Left lung (tissue), 10 donors: ENCODE measurements around the gene GNAL. TPM values are rescaled to one million over a fixed set of nuclear protein-coding genes. Genes with fewer than 3 reads are reported as not detected.

Experiments used
- ATAC-seq: fragments of 200-7000 bp; cut with Tn5 transposase; one replicate; pipeline ENCODE4 v1.9.1; 2020; ENCODE audit warnings: moderate library complexity
- DNase-seq, 4 donors: peaks; one replicate each; pipeline ENCODE4 v3.0.0-alpha.2; 2013 to 2020
- H3K27ac ChIP-seq, 2 donors: fragments of 200-600 bp; sonication (generic) in 1 of 2; one replicate each; pipeline versions ENCODE4 v1.5.0 to v1.8.0; 2020 to 2021
- H3K27me3 ChIP-seq, 2 donors: fragments of 200-600 bp; sonication (generic) in 1 of 2; one replicate each; pipeline versions ENCODE4 v1.5.0 to v1.8.0; 2020 to 2021
- H3K36me3 ChIP-seq, 2 donors: fragments of 200-600 bp; sonication (generic) in 1 of 2; one replicate each; pipeline versions ENCODE4 v1.5.0 to v1.8.0; 2020 to 2021
- H3K4me1 ChIP-seq, 2 donors: fragments of 200-600 bp; one replicate each; pipeline ENCODE4 v1.8.0; 2021
- H3K4me3 ChIP-seq, 2 donors: fragments of 200-600 bp; sonication (generic) in 1 of 2; one replicate each; pipeline versions ENCODE4 v1.5.0 to v1.8.0; 2020 to 2021; ENCODE audit warnings: mild to moderate bottlenecking in 1 of 2
- H3K9me3 ChIP-seq, 2 donors: fragments of 200-600 bp; sonication (generic) in 1 of 2; one replicate each; pipeline versions ENCODE4 v1.5.0 to v1.8.0; 2020 to 2021
- CTCF ChIP-seq, 2 donors: fragments of 200-600 bp; sonication (generic) in 1 of 2; IDR thresholded peaks; one replicate each; pipeline versions ENCODE4 v1.5.0 to v1.8.0; 2021; ENCODE audit warnings: antibody characterized with exemption in 2 of 2
- intact Hi-C, 2 donors: fragments of 100-400 bp; cut with DNase I; formaldehyde crosslinking; loops; one replicate each; pipeline versions ENCODE4 v1.11.2 to v1.14.2; 2022
- polyA plus RNA-seq, 6 donors: library from polyadenylated mRNA; unstranded; fragments of 120-200 nt; gene quantifications; one replicate each; pipeline ENCODE4 v1.2.1, GENCODE V29; 2013; ENCODE audit not compliant: insufficient read length in 6 of 6
- total RNA-seq, 2 donors: library from RNA; stranded (reverse); fragmentation: NEBNext Ultra II Directional; extraction: Animal tissue kit (Norgen Biotek cat#: 25700); gene quantifications; one replicate each; pipeline ENCODE4 v1.2.1, GENCODE V29; 2021
- donor health status: DM: no; HTN: yes; CAD: no.
- donor health status: DM: no; HTN: no; CAD: no.

Gene GNAL
- total and polyA plus RNA-seq, 8 donors: 1.8 to 5.7 (median 2.8) TPM

GRCh38 chr18:11762429-11762828, 73.4 kb downstream of the GNAL start:
- H3K27me3 ChIP-seq: no peaks in the 10 kb centered on the region
- no peaks in the 10 kb centered on the region for H3K36me3 ChIP-seq
- H3K4me3 ChIP-seq: no peak overlapping the region
- no peak for TF ChIP-seq CTCF (IDR thresholded peaks at IDR 0.05)
- DNase-seq: no peak
- no peak overlapping the region for H3K27ac ChIP-seq
- H3K4me1 ChIP-seq: no peaks in the 10 kb centered on the region
- intact Hi-C loops: no loop called here
- no peak for ATAC-seq
- no peaks in the 10 kb centered on the region for H3K9me3 ChIP-seq

- Histone ChIP-seq H3K4me3 (no peak overlapping the region), H3K9me3 (no peaks in the 10 kb centered on the region), H3K27ac (no peak overlapping the region), H3K4me1 (no peaks in the 10 kb centered on the region), H3K27me3 (no peaks in the 10 kb centered on the region), H3K36me3 (no peaks in the 10 kb centered on the region)
- DNase-seq (no peak), ATAC-seq (no peak)
- intact Hi-C loops: no loop called here
- TF ChIP-seq CTCF (IDR thresholded peaks at IDR 0.05): no peak
Measured at GRCh38 chr18:11767329-11767728, 78.3 kb downstream of the GNAL start.

GRCh38 chr18:11767935-11768334, 78.9 kb downstream of the GNAL start:
- no peaks in the 10 kb centered on the region for H3K27me3 ChIP-seq
- TF ChIP-seq CTCF (IDR thresholded peaks at IDR 0.05): no peak
- no peak overlapping the region for H3K27ac ChIP-seq
- no peaks in the 10 kb centered on the region for H3K4me1 ChIP-seq
- no peaks in the 10 kb centered on the region for H3K36me3 ChIP-seq
- no peak for ATAC-seq
- no peak overlapping the region for H3K4me3 ChIP-seq
- intact Hi-C loops: no loop called here
- no peaks in the 10 kb centered on the region for H3K9me3 ChIP-seq
- no peak for DNase-seq

GRCh38 chr18:11775436-11776174, 86.5 kb downstream of the GNAL start:
- no peak overlapping the region for H3K4me3 ChIP-seq
- no peak for DNase-seq
- no peak for ATAC-seq
- H3K9me3 ChIP-seq: no peaks in the 10 kb centered on the region
- H3K36me3 ChIP-seq: no peaks in the 10 kb centered on the region
- no peaks in the 10 kb centered on the region for H3K27me3 ChIP-seq
- no peak for TF ChIP-seq CTCF (IDR thresholded peaks at IDR 0.05)
- H3K4me1 ChIP-seq: no peaks in the 10 kb centered on the region
- H3K27ac ChIP-seq: no peak overlapping the region
- intact Hi-C loops: no loop called here

GRCh38 chr18:11780042-11780441, 91.0 kb downstream of the GNAL start:
- intact Hi-C loops: no loop called here
- no peak for TF ChIP-seq CTCF (IDR thresholded peaks at IDR 0.05)
- H3K27me3 ChIP-seq: no peaks in the 10 kb centered on the region
- no peaks in the 10 kb centered on the region for H3K9me3 ChIP-seq
- H3K4me1 ChIP-seq: no peaks in the 10 kb centered on the region
- no peaks in the 10 kb centered on the region for H3K36me3 ChIP-seq
- H3K4me3 ChIP-seq: no peak overlapping the region
- H3K27ac ChIP-seq: no peak overlapping the region
- DNase-seq (no peak), ATAC-seq (no peak)
